GM12801 (cell line): ENCODE data around the gene FOCAD.

ENCODE experiments used
- TF ChIP-seq, protein P1 (sequence below): IDR thresholded peaks from one replicate; pipeline ENCODE4 v1.5.1; 2011; ENCODE audit warnings: control low read depth; ENCODE audit not compliant: insufficient read length; ENCODE audit errors: extremely low read depth

FOCAD gene

DNA sequence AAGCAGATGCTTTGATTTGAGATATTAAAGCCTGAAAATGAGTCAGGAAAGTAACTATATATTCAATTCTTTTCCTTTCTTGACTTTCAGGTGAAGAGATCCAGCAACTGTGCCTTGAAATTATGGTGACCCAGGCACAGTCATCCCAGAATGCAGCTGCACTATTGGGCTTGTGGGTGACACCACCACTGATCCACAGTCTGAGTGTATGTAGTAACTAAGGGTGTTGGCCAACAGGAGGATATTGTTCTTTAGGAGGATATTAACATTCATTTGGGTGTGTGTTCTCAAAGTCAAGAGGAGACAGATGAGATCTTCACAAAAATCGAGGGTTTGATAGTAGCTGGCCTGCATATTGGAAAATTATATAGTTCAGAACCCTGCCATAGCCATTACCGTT lies 294.2 kb downstream of the FOCAD start:
- TF ChIP-seq, protein P1, sequence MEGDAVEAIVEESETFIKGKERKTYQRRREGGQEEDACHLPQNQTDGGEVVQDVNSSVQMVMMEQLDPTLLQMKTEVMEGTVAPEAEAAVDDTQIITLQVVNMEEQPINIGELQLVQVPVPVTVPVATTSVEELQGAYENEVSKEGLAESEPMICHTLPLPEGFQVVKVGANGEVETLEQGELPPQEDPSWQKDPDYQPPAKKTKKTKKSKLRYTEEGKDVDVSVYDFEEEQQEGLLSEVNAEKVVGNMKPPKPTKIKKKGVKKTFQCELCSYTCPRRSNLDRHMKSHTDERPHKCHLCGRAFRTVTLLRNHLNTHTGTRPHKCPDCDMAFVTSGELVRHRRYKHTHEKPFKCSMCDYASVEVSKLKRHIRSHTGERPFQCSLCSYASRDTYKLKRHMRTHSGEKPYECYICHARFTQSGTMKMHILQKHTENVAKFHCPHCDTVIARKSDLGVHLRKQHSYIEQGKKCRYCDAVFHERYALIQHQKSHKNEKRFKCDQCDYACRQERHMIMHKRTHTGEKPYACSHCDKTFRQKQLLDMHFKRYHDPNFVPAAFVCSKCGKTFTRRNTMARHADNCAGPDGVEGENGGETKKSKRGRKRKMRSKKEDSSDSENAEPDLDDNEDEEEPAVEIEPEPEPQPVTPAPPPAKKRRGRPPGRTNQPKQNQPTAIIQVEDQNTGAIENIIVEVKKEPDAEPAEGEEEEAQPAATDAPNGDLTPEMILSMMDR, result no peak

DNA sequence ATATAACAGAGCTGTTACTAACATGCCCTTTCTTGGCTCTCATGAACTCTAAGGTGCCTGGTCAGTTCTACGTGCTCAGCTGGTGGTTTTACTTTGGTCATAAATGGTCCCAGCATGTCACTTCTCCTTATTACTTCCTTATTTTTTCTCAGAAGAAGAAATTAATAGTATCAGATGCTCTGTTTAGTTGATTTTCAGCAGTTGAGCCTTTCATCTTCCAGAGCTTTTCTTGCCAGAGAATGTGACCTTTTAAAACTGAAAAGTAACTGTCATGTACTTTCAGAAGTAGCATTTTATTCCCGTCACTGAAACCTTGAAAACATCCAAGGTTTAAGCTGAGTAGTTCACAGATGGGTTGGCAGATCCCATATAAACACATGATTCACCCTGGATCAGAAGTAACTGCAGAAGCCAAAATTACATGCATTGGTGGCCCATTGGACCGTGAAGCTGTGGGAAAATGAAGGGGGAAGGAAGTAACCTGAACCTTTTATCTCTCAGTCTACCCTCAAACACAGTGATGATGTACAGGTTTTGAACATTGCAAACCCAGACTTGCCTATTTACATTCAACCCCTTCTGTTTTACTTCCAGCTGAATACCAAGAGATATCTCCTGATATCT lies 296.9 kb downstream of the FOCAD start:
- TF ChIP-seq, protein P1, result no peak

DNA sequence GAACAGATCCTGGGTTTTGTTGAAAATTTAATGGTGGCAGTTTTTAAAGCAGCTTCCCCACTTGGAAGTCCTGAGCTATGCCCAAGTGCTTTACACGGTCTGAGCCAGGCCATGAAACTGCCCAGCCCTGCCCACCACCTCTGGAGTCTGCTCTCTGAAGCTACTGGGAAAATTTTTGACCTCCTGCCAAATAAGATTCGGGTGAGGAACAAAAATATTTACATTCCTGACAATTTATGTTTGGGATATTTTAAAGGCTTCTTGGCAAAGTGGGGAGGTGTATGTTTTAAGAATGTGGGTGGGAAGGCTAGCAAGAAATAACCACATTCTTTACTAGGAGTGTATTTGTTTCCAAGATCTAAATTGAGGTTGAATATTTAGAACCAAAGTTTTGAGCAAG lies 297.4 kb downstream of the FOCAD start:
- TF ChIP-seq, protein P1, result no peak

DNA sequence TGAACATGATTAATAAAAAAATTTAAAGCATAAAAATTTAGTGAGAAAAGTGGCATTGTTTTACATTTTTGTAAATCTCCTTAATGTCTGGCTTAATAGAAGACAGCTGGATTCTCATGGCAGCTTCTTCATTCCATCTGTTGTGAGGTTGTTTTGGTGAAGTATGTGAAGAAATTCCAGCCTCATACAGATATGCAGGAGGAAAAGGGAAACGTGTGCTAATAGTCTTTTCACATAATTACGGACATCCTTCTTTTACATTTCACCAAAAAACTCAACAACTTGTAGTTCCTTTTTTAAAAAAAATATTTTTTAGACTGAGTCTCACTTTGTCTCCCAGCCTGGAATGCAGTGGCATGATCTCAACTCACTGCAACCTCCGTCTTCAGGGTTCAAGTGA lies 300.4 kb downstream of the FOCAD start:
- TF ChIP-seq, protein P1, result no peak

DNA sequence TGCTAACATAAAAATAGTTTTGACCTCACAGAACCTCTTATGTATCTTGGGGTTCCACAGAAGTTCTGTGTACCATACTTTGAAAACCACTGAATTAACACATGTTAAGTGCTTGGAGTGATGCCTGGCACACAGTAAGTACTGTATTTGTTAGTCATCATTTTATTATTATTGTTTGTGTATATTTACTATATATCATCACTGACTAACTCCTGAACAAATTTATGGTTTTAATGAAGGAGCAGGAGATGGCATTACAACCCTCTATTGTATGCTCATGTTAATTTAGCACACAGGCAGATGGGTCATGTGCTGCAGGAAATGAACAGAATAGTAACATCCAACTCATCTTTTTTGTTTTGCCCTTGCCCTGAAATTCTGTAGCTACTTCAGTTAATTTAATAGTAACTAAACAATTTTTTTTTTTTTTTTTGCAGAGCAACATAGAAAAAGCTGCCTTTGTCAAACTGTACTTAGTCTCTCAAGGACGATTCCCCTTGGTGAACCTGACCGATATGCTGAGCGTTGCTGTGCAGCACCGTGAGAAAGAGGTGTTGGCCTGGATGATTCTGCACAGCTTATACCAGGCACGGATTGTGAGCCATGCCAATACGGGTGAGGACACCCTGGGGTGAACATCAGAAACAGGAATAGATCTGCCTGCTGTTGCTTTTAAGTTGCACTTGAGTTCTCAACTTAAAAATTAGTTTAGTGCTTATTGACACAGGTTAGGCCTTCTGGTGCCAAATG lies 302.0 kb downstream of the FOCAD start:
- TF ChIP-seq, protein P1, result no peak

DNA sequence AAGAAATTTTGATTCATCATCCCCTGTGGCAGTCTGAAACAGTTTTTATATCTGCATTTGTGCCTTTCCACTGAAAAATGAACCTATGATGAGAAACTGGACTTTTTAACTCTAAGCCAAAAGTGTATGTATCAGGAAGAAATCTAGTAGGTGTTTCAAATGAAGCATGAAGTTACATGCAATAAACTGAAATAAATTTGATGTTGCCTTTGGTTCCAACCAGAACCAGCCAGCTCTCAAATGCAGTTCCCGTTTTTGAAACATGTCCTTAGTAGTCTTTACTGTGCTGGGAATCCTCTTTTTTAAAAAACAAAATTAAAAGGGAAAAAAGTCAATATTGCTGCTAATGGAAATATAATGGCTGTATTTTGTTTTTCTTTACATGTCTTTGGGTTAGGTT lies 303.5 kb downstream of the FOCAD start:
- TF ChIP-seq, protein P1, result no peak

DNA sequence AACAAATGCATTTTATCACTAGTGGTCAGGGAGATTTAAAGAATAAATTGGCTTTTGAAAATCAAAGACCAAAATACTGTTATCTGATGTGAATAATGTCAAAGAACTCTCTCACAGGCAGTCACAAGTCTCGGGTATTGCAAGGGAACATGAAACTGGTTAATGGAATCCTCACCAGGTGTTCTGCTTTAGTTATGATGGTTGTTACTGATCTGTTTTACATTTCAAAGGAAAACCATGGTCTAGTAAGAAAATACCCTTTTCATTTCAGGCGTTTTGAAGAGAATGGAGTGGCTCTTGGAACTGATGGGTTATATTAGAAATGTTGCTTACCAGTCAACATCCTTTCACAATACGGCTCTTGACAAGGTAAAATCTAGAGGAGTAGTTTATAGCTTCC lies 304.0 kb downstream of the FOCAD start:
- TF ChIP-seq, protein P1, result no peak
